CD4-positive, alpha-beta T cell (primary cell): Measurements from ENCODE around the gene SLC25A26. TPM values are rescaled to one million over a fixed set of nuclear protein-coding genes. Genes with fewer than 3 reads are reported as not detected.
A peak's percentile ranks its signal among the peaks of the same experiment; 100 is the strongest.

Source experiments
- ATAC-seq: fragments of 200-7000 bp; cut with Tn5 transposase; one replicate; pipeline ENCODE4 v1.10.0; 2022; ENCODE audit warnings: mild to moderate bottlenecking; ENCODE audit not compliant: poor library complexity
- CTCF ChIA-PET: fragments of 350-600 bp; sonication (Branson Sonifier 250); formaldehyde crosslinking; loops from one replicate; lab custom pipeline; 2021; ENCODE audit warnings: antibody characterized with exemption, inconsistent platforms; lab: Charles Lee
- POLR2A ChIA-PET: fragments of 350-600 bp; sonication (Branson Sonifier 250); formaldehyde crosslinking; loops from one replicate; lab custom pipeline; 2021; ENCODE audit warnings: antibody characterized with exemption, inconsistent platforms; lab: Charles Lee
- DNase-seq, 14 experiments: peaks; one replicate each; pipeline ENCODE4 v3.0.0-alpha.2; 2013 to 2020; ENCODE audit warnings: mixed read lengths in 2 of 14
- H3K27ac ChIP-seq, 2 donors: one replicate each; pipeline versions ENCODE4 v1.5.1 to v1.7.0; 2013; ENCODE audit warnings: low read length in 2 of 2, low read depth in 1 of 2, mild to moderate bottlenecking in 1 of 2
- H3K27me3 ChIP-seq, 2 experiments: 1 replicate in 1 of 2; 2 replicates in 1 of 2; pipeline versions ENCODE4 v1.6.1 to v1.7.0; 2013; ENCODE audit warnings: low read length in 2 of 2, control low read depth in 1 of 2, mild to moderate bottlenecking in 1 of 2, moderate library complexity in 1 of 2; ENCODE audit not compliant: insufficient read depth in 2 of 2, control insufficient read depth in 1 of 2
- H3K36me3 ChIP-seq: one replicate; pipeline ENCODE4 v1.6.1; 2013; ENCODE audit warnings: low read length, control low read depth; ENCODE audit not compliant: insufficient read depth
- H3K4me1 ChIP-seq: one replicate; pipeline ENCODE4 v1.6.1; 2013; ENCODE audit warnings: low read length, control low read depth; ENCODE audit not compliant: insufficient read depth
- H3K4me3 ChIP-seq: one replicate; pipeline ENCODE4 v1.5.1; 2013; ENCODE audit warnings: mild to moderate bottlenecking, low read length, moderate library complexity
- H3K9me3 ChIP-seq, 2 experiments: 1 replicate in 1 of 2; 2 replicates in 1 of 2; pipeline versions ENCODE4 v1.6.1 to v1.7.0; 2013; ENCODE audit warnings: low read length in 2 of 2, mild to moderate bottlenecking in 2 of 2, control low read depth in 1 of 2, moderate library complexity in 1 of 2; ENCODE audit not compliant: control insufficient read depth in 1 of 2, insufficient read depth in 1 of 2
- H3K27ac Mint-ChIP-seq: one replicate; pipeline ENCODE4 v1.8.0; 2020; ENCODE audit warnings: mixed read lengths
- H3K27me3 Mint-ChIP-seq: one replicate; pipeline ENCODE4 v1.8.0; 2021; ENCODE audit warnings: mixed read lengths
- H3K36me3 Mint-ChIP-seq: one replicate; pipeline ENCODE4 v1.8.0; 2021; ENCODE audit warnings: low read depth, mixed read lengths
- H3K4me1 Mint-ChIP-seq: one replicate; pipeline ENCODE4 v1.8.0; 2021; ENCODE audit warnings: low read depth, mixed read lengths
- H3K4me3 Mint-ChIP-seq: one replicate; pipeline ENCODE4 v1.8.0; 2020; ENCODE audit warnings: mild to moderate bottlenecking, mixed read lengths
- H3K9me3 Mint-ChIP-seq: one replicate; pipeline ENCODE4 v1.8.0; 2020; ENCODE audit warnings: mixed read lengths
- CTCF ChIP-seq: fragments of 200-600 bp; IDR thresholded peaks from one replicate; pipeline ENCODE4 v1.8.0; 2022; ENCODE audit warnings: antibody characterized with exemption, mild to moderate bottlenecking
- intact Hi-C, 2 experiments: fragments of 100-400 bp; cut with DNase I in 1 of 2; cut with micrococcal nuclease in 1 of 2; formaldehyde crosslinking; loops; one replicate each; pipeline versions ENCODE4 v1.15.1 to v1.9.0; 2023 to 2025; cut with DNase I, micrococcal nuclease
- total RNA-seq, 174 experiments: library from RNA in 2 of 174; stranded (reverse) in 2 of 174; gene quantifications; one replicate each; pipeline ENCODE4 v1.2.3 and lab custom pipeline; 2021 to 2026

Gene SLC25A26
- total RNA-seq, 2 experiments from 2014 or later: 26.9 to 30.2 TPM

GRCh38 chr3:66402596-66403290 is 181.9 kb downstream of the SLC25A26 start:
- Mint-ChIP-seq H3K27me3 (no peaks in the 10 kb centered on the region), H3K4me3 (no peak overlapping the region), H3K4me1 (no peaks in the 10 kb centered on the region), H3K9me3 (no peaks in the 10 kb centered on the region), H3K27ac (peak overlapping the region; percentile 60), H3K36me3 (peaks cover 49% of the 10 kb centered on the region)
- no peak for DNase-seq
- Histone ChIP-seq H3K4me3 (no peak overlapping the region), H3K9me3 (no peaks in the 10 kb centered on the region), H3K36me3 (peaks cover 81% of the 10 kb centered on the region), H3K27ac (no peak overlapping the region), H3K27me3 (no peaks in the 10 kb centered on the region), H3K4me1 (no peaks in the 10 kb centered on the region)
- ATAC-seq: no peak
- ChIA-PET CTCF (interaction anchor here (1.8 kb wide), 1 partner anchor 24 kb away, joined by 4 read pairs; no protein-coding TSS in a partner anchor), POLR2A (no interaction called here)
- intact Hi-C loops: no loop called here
- no peak for TF ChIP-seq CTCF

GRCh38 chr3:66403323-66403990 is 182.7 kb downstream of the SLC25A26 start:
- H3K4me1 Mint-ChIP-seq: no peaks in the 10 kb centered on the region
- intact Hi-C loops: no loop called here
- peaks cover 45% of the 10 kb centered on the region for H3K36me3 Mint-ChIP-seq
- no peak for TF ChIP-seq CTCF
- Histone ChIP-seq H3K9me3 (no peaks in the 10 kb centered on the region), H3K27me3 (no peaks in the 10 kb centered on the region), H3K4me3 (no peak overlapping the region), H3K27ac (no peak overlapping the region), H3K4me1 (peaks cover 3% of the 10 kb centered on the region), H3K36me3 (peaks cover 81% of the 10 kb centered on the region)
- no peaks in the 10 kb centered on the region for H3K9me3 Mint-ChIP-seq
- H3K27me3 Mint-ChIP-seq: no peaks in the 10 kb centered on the region
- no peak for ATAC-seq
- POLR2A ChIA-PET: no interaction called here
- no peak for DNase-seq
- no peak overlapping the region for H3K4me3 Mint-ChIP-seq
- peak overlapping the region; percentile 60 for H3K27ac Mint-ChIP-seq
- CTCF ChIA-PET: interaction anchor here (1.8 kb wide), 1 partner anchor 25 kb away, joined by 4 read pairs; no protein-coding TSS in a partner anchor

- H3K4me1 ChIP-seq: peaks cover 3% of the 10 kb centered on the region
- Mint-ChIP-seq H3K4me1 (no peaks in the 10 kb centered on the region), H3K36me3 (peaks cover 43% of the 10 kb centered on the region), H3K4me3 (no peak overlapping the region), H3K9me3 (no peaks in the 10 kb centered on the region), H3K27me3 (no peaks in the 10 kb centered on the region), H3K27ac (no peak overlapping the region)
- peaks cover 75% of the 10 kb centered on the region for H3K36me3 ChIP-seq
- no peak overlapping the region for H3K27ac ChIP-seq
- CTCF ChIA-PET: interaction anchor here (0.9 to 1.8 kb wide), 2 partner anchors 25 to 417 kb away, joined by 3 to 4 read pairs; no protein-coding TSS in a partner anchor
- ATAC-seq (no peak), DNase-seq (no peak)
- no peak for TF ChIP-seq CTCF
- H3K4me3 ChIP-seq: no peak overlapping the region
- intact Hi-C loops: no loop called here
- no peaks in the 10 kb centered on the region for H3K9me3 ChIP-seq
- POLR2A ChIA-PET: no interaction called here
- H3K27me3 ChIP-seq: no peaks in the 10 kb centered on the region
Measured at GRCh38 chr3:66404197-66404596, 183.4 kb downstream of the SLC25A26 start.
